K562 (cell line): ENCODE measurements around the gene RSPO1. TPM values are rescaled to one million over a fixed set of nuclear protein-coding genes. Genes with fewer than 3 reads are reported as not detected.

Experiments used
- ATAC-seq: fragments of 200-7000 bp; cut with Tn5 transposase; 3 replicates; pipeline ENCODE4 v1.9.1; 2020; ENCODE audit warnings: moderate library complexity
- BruUV-seq: library from RNA; stranded (reverse); fragments of 400-500 nt; replicated peaks from 2 replicates; lab custom pipeline; 2021; lab: Mats Ljungman, UMichigan
- CTCF ChIA-PET: fragments of 300-600 bp; formaldehyde crosslinking; extraction: SDS; loops from one replicate; lab custom pipeline; 2021; ENCODE audit warnings: low intra/inter-chr PET ratio; lab: Yijun Ruan, JAX
- POLR2A ChIA-PET: fragments of 300-600, 350-650 bp; sonication (Branson Sonifier 250); formaldehyde crosslinking; extraction: SDS; loops from one replicate; lab custom pipeline; 2021; ENCODE audit warnings: antibody characterized with exemption, inconsistent platforms; lab: Yijun Ruan, JAX
- DNase-seq, 4 experiments: peaks; one replicate each; pipeline versions ENCODE4 v3.0.0 to v3.0.0-alpha.2; 2011 to 2018; ENCODE audit warnings: low spot score in 3 of 4, mixed read lengths in 3 of 4; ENCODE audit errors: extremely low read depth in 1 of 4
- FAIRE-seq: peaks from 2 replicates; lab custom pipeline; 2011; peaks lifted over from hg19 to GRCh38; lab: Jason Lieb, UNC
- H2AFZ ChIP-seq: 2 replicates; pipeline ENCODE4 v1.6.0; 2011; ENCODE audit warnings: low read depth, low read length, control low read depth, inconsistent platforms
- H3K27ac ChIP-seq: fragments of 200-600 bp; 3 replicates; pipeline ENCODE4 v1.8.0; 2011; ENCODE audit warnings: low read depth, mild to moderate bottlenecking, control low read depth, inconsistent platforms, low read length, moderate library complexity, mixed read lengths; ENCODE audit errors: extremely low read depth
- H3K27me3 ChIP-seq, 2 experiments: fragments of 300-600 bp in 1 of 2; 2 replicates in 1 of 2; 3 replicates in 1 of 2; pipeline versions ENCODE4 v1.6.0 to v1.8.0; 2011; ENCODE audit warnings: inconsistent platforms in 2 of 2, low read length in 2 of 2, mild to moderate bottlenecking in 1 of 2, mixed read lengths in 1 of 2, moderate library complexity in 1 of 2; ENCODE audit not compliant: control insufficient read depth in 2 of 2, insufficient read depth in 2 of 2
- H3K36me3 ChIP-seq: fragments of 300-600 bp; 3 replicates; pipeline ENCODE4 v1.8.0; 2011; ENCODE audit warnings: mild to moderate bottlenecking, low read length, inconsistent platforms; ENCODE audit not compliant: control insufficient read depth, insufficient read depth
- H3K4me1 ChIP-seq, 2 experiments: fragments of 200-600 bp in 1 of 2; replicated peaks in 1 of 2; 2 replicates in 1 of 2; 3 replicates in 1 of 2; pipeline versions ENCODE4 v1.5.1 to v1.8.0; 2011; ENCODE audit warnings: inconsistent platforms in 2 of 2, low read length in 2 of 2, mild to moderate bottlenecking in 1 of 2, mixed read lengths in 1 of 2, moderate library complexity in 1 of 2; ENCODE audit not compliant: control insufficient read depth in 2 of 2, insufficient read depth in 2 of 2
- H3K4me2 ChIP-seq: 2 replicates; pipeline ENCODE4 v1.6.1; 2011; ENCODE audit warnings: low read length, control low read depth, inconsistent platforms, mixed read lengths; ENCODE audit not compliant: insufficient read depth
- H3K4me3 ChIP-seq: fragments of 200-600 bp; sonication (generic), shearing (Covaris generic); 2 replicates; pipeline ENCODE4 v1.5.1; 2016; ENCODE audit warnings: control low read depth, inconsistent platforms
- H3K79me2 ChIP-seq: fragments of 200-600 bp; 3 replicates; pipeline ENCODE4 v1.8.0; 2011; ENCODE audit warnings: low read length, inconsistent platforms; ENCODE audit not compliant: control insufficient read depth, insufficient read depth
- H3K9ac ChIP-seq, 2 experiments: 2 replicates each; pipeline versions ENCODE4 v1.6.0 to v1.6.1; 2011; ENCODE audit warnings: low read depth in 2 of 2, low read length in 2 of 2, control low read depth in 1 of 2, inconsistent platforms in 1 of 2, mild to moderate bottlenecking in 1 of 2, mixed read lengths in 1 of 2; ENCODE audit not compliant: insufficient read depth in 1 of 2
- H3K9me1 ChIP-seq: one replicate; pipeline ENCODE4 v1.6.0; 2011; ENCODE audit warnings: inconsistent platforms, mild to moderate bottlenecking, low read length, moderate library complexity; ENCODE audit not compliant: control insufficient read depth, insufficient read depth
- H3K9me3 ChIP-seq: replicated peaks from 2 replicates; pipeline ENCODE4 v1.5.1; 2011; ENCODE audit warnings: low read depth, low read length, inconsistent platforms; ENCODE audit not compliant: control insufficient read depth, insufficient read depth
- H4K20me1 ChIP-seq: replicated peaks from 2 replicates; pipeline ENCODE4 v1.6.1; 2011; ENCODE audit warnings: low read length, inconsistent platforms, mixed read lengths; ENCODE audit not compliant: control insufficient read depth, insufficient read depth
- CHD1 ChIP-seq: fragments of 200-600 bp; sonication (generic); IDR thresholded peaks from one replicate; pipeline ENCODE4 v1.6.1; 2012; ENCODE audit warnings: mild to moderate bottlenecking, moderate library complexity, low read length, inconsistent platforms
- EGR1 ChIP-seq: fragments of 450-650 bp; conservative IDR thresholded peaks from 2 replicates; pipeline ENCODE4 v1.6.1; 2017; ENCODE audit warnings: mild to moderate bottlenecking
- KDM1A ChIP-seq, 2 experiments: fragments of 450-650 bp; IDR thresholded peaks; 2 replicates each; pipeline ENCODE4 v1.6.1; 2016; ENCODE audit warnings: mild to moderate bottlenecking in 2 of 2
- MAFG ChIP-seq: fragments of 450-650 bp; conservative IDR thresholded peaks from 2 replicates; pipeline ENCODE4 v1.6.1; 2016; ENCODE audit warnings: missing genetic modification characterization, missing compliant biosample characterization
- RBM17 ChIP-seq: fragments of 200-400 bp; formaldehyde crosslinking; IDR thresholded peaks from 2 replicates; pipeline ENCODE4 v1.6.1; 2017; ENCODE audit warnings: low read depth, mild to moderate bottlenecking, low read length, borderline replicate concordance
- RBM25 ChIP-seq: fragments of 200-400 bp; formaldehyde crosslinking; IDR thresholded peaks from 2 replicates; pipeline ENCODE4 v1.6.1; 2018; ENCODE audit warnings: low read length, low read depth, moderate library complexity; ENCODE audit not compliant: severe bottlenecking
- SRF ChIP-seq, 2 experiments: fragments of 250-450, 450-650 bp in 1 of 2; sonication (Bioruptor Pico) in 1 of 2; sonication (generic) in 1 of 2; formaldehyde crosslinking; IDR thresholded peaks; 2 replicates each; pipeline versions ENCODE4 v1.5.0 to v1.5.1; 2020 to 2022; ENCODE audit warnings: mild to moderate bottlenecking in 1 of 2, missing genetic modification reagents in 1 of 2
- THAP7 ChIP-seq: fragments of 250-450 bp; sonication (Bioruptor Pico); IDR thresholded peaks from 2 replicates; pipeline ENCODE4 v1.5.0; 2021
- TRIM28 ChIP-seq: fragments of 450-650 bp; IDR thresholded peaks from 2 replicates; pipeline ENCODE4 v1.6.1; 2017
- XRCC3 ChIP-seq: fragments of 450-650 bp; IDR thresholded peaks from 2 replicates; pipeline ENCODE4 v1.6.1; 2017; ENCODE audit warnings: mild to moderate bottlenecking, moderate library complexity
- ZNF121 ChIP-seq: sonication (generic); formaldehyde crosslinking; conservative IDR thresholded peaks from 2 replicates; pipeline ENCODE4 v1.8.0; 2022; ENCODE audit warnings: missing genetic modification reagents
- ZNF316 ChIP-seq: fragments of 450-650 bp; IDR thresholded peaks from 2 replicates; pipeline ENCODE4 v1.6.1; 2016
- ZNF75A ChIP-seq: fragments of 450-650 bp; formaldehyde crosslinking; IDR thresholded peaks from 2 replicates; pipeline ENCODE4 v1.4.0; 2020; ENCODE audit warnings: mild to moderate bottlenecking
- WGBS: fragments of 100-300 bp; shearing (Covaris generic); methylation state at CpG from one replicate; pipeline ENCODE4 v1.1.6; 2016; ENCODE audit warnings: low coverage, mixed read lengths; ENCODE audit not compliant: insufficient coverage; ENCODE audit errors: missing lambda C conversion rate; 5-methylcytosine and 5-hydroxymethylcytosine counted together
- in situ Hi-C: fragments of 300-500 bp; cut with MboI; formaldehyde crosslinking; loops from 4 replicates; pipeline ENCODE4 v1.15.0; 2018; ENCODE audit warnings: inconsistent platforms, mixed read lengths
- intact Hi-C: fragments of 100-400 bp; cut with micrococcal nuclease; formaldehyde crosslinking; loops from 2 replicates; pipeline ENCODE4 v1.14.2; 2022
- polyA plus RNA-seq, 8 experiments: library from polyadenylated mRNA; depleted of rRNA in 4 of 8; stranded (reverse) in 5 of 8; unstranded in 3 of 8; fragments of >200 nt; fragmentation: Nextera tagmentation in 2 of 8; fragmentation: Illumina TruSeq in 1 of 8; extraction: Ambion mirVana in 2 of 8; extraction: Trizol in 1 of 8; gene quantifications; 2 replicates each; pipeline versions ENCODE4 v1.2.1 to v1.2.3, GENCODE V29; 2011 to 2014; ENCODE audit warnings: inconsistent platforms in 1 of 8, missing spikeins in 1 of 8
- total RNA-seq, 7 experiments: library from RNA; depleted of rRNA in 6 of 7; stranded (reverse); fragments of >200 nt in 6 of 7; fragmentation: Illumina TruSeq in 2 of 7; extraction: Trizol in 2 of 7; gene quantifications; 2 replicates each; pipeline versions ENCODE4 v1.2.1 to v1.2.3, GENCODE V29; 2011 to 2021; ENCODE audit warnings: low replicate concordance in 1 of 7
- TF ChIP-seq, protein P1 (sequence below): fragments of 450-650 bp; formaldehyde crosslinking; IDR thresholded peaks from 2 replicates; pipeline ENCODE4 v1.4.0; 2020; ENCODE audit warnings: mild to moderate bottlenecking

Gene RSPO1
- total and polyA plus RNA-seq, 9 of the 15 experiments (the other 6 are each of a cell fraction or from before 2014, with no cell fraction given) = not detected

DNA sequence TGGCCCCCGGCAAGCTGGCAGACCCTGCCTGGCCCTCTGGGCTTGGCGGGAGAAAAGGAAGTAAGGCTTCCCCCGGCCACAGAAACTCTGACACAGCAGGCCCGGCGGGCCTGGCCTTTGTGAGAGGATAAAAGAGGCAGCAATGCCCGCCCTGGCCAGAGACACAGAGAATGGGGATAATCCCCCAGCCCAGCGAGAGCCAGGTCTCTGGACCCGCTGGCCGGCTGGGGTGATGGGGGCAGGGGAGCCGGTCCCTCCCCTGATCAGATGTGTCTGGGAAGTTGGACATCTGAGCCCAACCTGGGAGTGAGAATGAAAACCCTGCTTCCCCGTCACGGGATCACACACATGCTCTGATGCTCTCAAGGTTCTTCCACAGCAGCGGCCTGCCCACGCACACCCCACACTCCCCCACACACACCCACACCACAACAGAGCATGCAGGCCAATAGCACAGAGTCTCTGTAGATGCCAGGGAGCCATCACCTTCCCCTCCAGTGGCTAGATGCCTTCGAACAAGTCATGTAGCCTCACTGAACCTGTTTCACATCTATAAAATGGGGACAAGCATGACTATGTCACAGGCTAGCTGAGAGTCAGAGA lies 4.2 kb downstream of the RSPO1 start:
- BruUV-seq = no TSS peak
- Histone ChIP-seq H3K9me1 (no peaks in the 10 kb centered on the region), H3K4me2 (no peak overlapping the region), H2AFZ (no peak overlapping the region), H3K9ac (0 out of 4 replicates have a peak overlapping the region, but pooled peaks of 1 of the 2 experiments have one; percentile 36), H3K4me1 (peaks cover 0 to 25% of the 10 kb centered on the region in 2 experiments; a peak in 1 of 5 replicates), H4K20me1 (peaks cover 19% of the 10 kb centered on the region; the same call in 1 of the 2 replicates), H3K9me3 (no peaks in the 10 kb centered on the region), H3K27ac (no peak overlapping the region), H3K79me2 (no peaks in the 10 kb centered on the region), H3K27me3 (peaks cover 87 to 95% of the 10 kb centered on the region in 2 experiments), H3K36me3 (no peaks in the 10 kb centered on the region), H3K4me3 (no peak overlapping the region)
- in situ Hi-C loops = no loop called here
- TF ChIP-seq EGR1 = peak; percentile 76
- TF ChIP-seq RBM25 = peak; percentile 15
- TF ChIP-seq TRIM28 = no peak
- no peak for DNase-seq
- intact Hi-C loops = no loop called here
- POLR2A ChIA-PET = interaction anchor here (0.6 kb wide), 1 partner anchor 36 kb away, joined by 3 read pairs; no protein-coding TSS in a partner anchor
- CTCF ChIA-PET = no interaction called here
- no peak for FAIRE-seq
- no peak for ATAC-seq
- WGBS = 0% methylated on average over 15 of the region's 15 CpGs

- H3K9me3 ChIP-seq = no peaks in the 10 kb centered on the region
- no peaks in the 10 kb centered on the region for H3K9me1 ChIP-seq
- intact Hi-C loops (no loop called here), in situ Hi-C loops (no loop called here)
- DNase-seq (no peak), ATAC-seq (no peak), FAIRE-seq (no peak)
- H3K27me3 ChIP-seq = peaks cover 85 to 94% of the 10 kb centered on the region in 2 experiments
- peaks cover 0 to 22% of the 10 kb centered on the region in 2 experiments; a peak in 1 of 5 replicates for H3K4me1 ChIP-seq
- 5% methylated on average over 7 of the region's 7 CpGs for WGBS
- CTCF ChIA-PET = no interaction called here
- no peak overlapping the region for H3K4me2 ChIP-seq
- no peak overlapping the region for H2AFZ ChIP-seq
- no TSS peak for BruUV-seq
- POLR2A ChIA-PET = interaction anchor here (0.6 to 1.2 kb wide), 3 partner anchors 11 to 37 kb away, joined by 3 read pairs; no protein-coding TSS in a partner anchor
- peaks cover 16% of the 10 kb centered on the region; the same call in 1 of the 2 replicates for H4K20me1 ChIP-seq
- no peak overlapping the region for H3K4me3 ChIP-seq
- H3K9ac ChIP-seq = no peak overlapping the region
- no peaks in the 10 kb centered on the region for H3K79me2 ChIP-seq
- H3K27ac ChIP-seq = no peak overlapping the region
- H3K36me3 ChIP-seq = no peaks in the 10 kb centered on the region
- TF ChIP-seq XRCC3 (no peak), MAFG (tag) (no peak; the same call in 1 of the 2 replicates), KDM1A (IDR thresholded peaks at IDR 0.05) (peak in 1 of 2 experiments; percentile 42; a peak in 1 of 4 replicates), ZNF75A (CRISPR knock-in tag) (no peak), ZNF121 (peak; percentile 31; the same call in 1 of the 2 replicates), THAP7 (CRISPR knock-in tag) (no peak), ZNF316 (peak; percentile 70), RBM17 (no peak), CHD1 (no peak), SRF (CRISPR knock-in tag; IDR thresholded peaks at IDR 0.05) (no peak)
- TF ChIP-seq, protein P1, sequence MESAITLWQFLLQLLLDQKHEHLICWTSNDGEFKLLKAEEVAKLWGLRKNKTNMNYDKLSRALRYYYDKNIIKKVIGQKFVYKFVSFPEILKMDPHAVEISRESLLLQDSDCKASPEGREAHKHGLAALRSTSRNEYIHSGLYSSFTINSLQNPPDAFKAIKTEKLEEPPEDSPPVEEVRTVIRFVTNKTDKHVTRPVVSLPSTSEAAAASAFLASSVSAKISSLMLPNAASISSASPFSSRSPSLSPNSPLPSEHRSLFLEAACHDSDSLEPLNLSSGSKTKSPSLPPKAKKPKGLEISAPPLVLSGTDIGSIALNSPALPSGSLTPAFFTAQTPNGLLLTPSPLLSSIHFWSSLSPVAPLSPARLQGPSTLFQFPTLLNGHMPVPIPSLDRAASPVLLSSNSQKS (CRISPR knock-in tag) = no peak
Observed at GRCh38 chr1:37629726-37630425, 4.8 kb downstream of the RSPO1 start.
